GM18868 (cell line): ENCODE results near the gene CHCHD1.
"Not testable (repeated sequence)": the region's sequence is repeated elsewhere in the genome, so short reads cannot be mapped to it uniquely, and the experiment has no call there.

Experiments
- ATAC-seq: cut with Tn5 transposase; IDR thresholded peaks from one replicate; pipeline ENCODE4 v1.9.1; 2021; ENCODE audit warnings: mild to moderate bottlenecking, moderate library complexity; ENCODE audit not compliant: unreplicated experiment

The CHCHD1 gene

DNA sequence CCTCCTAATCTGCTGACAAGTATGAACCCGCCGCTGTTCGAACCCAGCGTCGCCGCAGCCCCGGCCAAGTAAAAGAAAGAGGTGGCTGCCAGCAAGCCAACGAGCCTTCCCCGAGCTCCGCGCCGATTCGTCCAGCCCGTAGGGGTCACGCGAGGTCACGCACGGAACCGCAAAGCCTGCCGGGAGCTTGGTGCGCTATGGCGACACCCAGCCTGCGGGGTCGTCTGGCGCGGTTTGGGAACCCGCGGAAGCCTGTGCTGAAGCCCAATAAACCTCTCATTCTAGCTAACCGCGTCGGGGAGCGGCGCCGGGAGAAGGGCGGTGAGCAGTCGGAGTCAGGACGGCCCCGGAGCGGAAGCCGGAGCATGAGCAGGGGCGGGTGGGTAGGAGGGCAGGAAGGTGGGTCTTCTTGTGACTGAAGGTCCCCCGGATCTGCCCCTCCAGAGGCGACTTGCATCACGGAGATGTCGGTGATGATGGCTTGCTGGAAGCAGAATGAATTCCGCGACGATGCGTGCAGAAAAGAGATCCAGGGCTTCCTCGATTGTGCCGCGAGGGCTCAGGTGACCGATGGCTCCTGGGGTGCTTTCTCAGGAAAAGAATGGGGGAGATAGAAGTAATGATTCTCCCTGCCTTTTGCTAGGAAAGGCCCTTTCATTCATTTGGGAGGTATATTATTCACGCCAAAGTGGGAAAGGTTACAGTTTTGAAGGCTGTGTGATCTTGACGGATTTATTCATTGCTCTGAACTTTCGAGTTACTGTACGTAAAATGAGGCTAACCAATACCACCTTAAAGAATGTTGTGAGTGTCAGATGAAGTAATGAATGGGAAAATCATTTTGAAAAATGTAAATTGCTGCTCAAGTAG lies at the start of gene CHCHD1:
Gene CHCHD1 (plus strand): TSS at position 170 of the 870 bp plus-strand sequence. CDS start 28 bp downstream, at position 198.
- ATAC-seq: peak; percentile 51

DNA sequence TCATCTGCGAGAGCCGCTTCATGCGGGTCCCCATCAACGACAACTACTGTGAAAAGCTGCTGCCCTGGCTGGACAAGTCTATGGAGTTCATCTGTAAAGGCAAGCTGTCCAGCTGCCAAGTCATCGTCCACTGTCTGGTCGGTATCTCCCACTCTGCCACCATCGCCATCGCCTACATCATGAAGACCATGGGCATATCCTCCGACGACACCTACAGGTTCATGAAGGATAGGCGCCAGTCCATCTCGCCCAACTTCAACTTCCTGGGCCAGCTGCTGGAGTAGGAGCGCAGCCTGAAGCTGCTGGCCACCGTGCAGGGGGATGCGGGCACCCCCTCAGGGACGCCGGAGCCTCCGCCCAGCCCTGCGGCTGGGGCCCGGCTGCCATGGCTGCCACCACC lies 49.4 kb upstream of the CHCHD1 start:
- ATAC-seq: no peak

DNA sequence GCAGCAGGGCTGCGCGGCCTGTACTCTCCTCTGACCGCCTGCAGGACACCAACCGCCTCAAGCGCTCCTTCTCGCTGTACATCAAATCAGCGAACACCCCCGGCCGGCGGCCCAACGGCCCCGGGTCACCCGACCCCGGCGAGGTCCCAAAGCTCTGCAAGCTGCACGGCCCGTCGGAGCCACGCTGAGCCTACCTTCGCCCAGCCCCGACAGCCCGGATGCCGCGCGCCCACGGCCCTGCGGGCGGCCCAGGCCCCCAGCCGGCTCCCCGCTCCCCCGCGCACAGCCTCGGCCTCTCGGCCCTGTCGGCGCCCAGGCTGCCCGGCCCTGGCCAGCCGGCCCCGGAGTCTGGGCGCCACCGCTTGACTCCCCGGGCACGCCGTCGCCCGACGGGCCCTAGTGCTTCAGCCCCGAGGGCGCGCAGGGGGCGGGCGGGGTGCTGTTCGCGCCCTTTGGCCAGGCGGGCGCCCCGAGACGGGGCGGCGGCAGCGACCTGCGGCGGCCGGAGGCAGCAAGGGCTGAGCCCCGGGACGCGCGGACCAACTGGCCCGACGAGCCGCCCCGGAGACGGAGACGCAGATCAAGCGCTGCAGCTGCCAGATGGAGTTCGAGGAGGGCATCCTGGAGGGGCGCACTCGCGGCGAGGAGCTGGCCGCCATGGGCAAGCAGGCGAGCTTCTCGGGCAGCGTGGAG lies 48.8 kb upstream of the CHCHD1 start:
- no peak for ATAC-seq

DNA sequence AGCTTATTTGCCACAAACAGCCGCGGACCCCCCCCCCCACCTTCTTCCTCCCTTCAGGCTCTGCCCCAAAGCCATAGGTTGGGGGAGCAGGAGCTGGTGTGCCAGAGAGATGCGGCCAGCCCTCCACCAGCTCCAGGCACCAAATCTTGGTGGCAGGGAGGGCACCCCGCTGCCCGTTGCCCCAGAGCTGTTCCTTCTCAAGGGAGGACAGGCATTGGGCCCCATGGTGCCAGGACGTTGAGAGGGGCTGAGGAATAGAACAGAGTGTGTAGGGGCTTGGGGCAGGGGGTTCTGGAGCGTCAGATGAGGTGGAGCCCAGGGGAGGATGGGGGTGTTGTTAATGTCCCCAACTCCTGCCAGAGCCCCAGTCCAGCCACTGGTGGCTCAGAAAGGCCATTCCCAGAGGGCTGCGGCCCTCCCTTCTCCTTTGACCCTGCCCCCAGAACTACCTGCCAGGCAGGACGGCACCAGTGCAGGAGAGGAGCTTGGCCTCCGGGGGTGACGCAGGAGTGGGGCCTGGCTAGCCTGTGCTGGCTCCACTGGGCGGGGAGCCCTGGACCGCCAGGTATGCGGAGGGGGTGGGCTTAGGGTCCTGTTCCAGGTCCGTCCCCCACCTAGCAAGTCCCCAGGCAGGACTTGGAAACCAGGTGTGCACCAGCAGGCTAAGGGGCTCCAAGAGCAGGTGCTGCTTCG lies 47.7 kb upstream of the CHCHD1 start:
- no peak for ATAC-seq

DNA sequence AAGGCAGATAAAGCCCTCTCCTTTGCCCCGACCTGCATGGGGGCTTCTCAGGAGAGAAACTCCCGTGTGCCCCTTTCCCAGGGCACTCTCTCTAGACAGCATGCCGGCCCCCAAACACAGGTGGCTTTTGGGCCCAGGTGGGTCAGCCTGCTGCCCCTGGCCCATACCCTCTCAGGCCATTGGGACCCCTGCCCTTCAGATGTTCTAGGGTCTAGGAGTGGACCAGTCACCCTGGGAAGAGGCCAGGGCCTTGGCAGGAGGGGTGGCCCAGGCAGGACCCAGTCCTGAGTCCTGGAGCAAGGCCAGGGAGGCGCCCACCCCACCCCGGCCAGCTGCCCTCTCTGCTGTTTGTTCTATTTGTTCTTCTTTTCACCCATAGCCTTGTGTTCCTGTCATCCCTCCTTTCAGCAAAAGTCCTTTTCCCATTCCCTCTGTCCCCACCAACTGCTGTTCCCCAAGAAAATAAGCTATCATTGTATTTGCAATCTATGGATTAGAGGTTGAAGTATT lies 47.0 kb upstream of the CHCHD1 start:
- ATAC-seq: no peak

DNA sequence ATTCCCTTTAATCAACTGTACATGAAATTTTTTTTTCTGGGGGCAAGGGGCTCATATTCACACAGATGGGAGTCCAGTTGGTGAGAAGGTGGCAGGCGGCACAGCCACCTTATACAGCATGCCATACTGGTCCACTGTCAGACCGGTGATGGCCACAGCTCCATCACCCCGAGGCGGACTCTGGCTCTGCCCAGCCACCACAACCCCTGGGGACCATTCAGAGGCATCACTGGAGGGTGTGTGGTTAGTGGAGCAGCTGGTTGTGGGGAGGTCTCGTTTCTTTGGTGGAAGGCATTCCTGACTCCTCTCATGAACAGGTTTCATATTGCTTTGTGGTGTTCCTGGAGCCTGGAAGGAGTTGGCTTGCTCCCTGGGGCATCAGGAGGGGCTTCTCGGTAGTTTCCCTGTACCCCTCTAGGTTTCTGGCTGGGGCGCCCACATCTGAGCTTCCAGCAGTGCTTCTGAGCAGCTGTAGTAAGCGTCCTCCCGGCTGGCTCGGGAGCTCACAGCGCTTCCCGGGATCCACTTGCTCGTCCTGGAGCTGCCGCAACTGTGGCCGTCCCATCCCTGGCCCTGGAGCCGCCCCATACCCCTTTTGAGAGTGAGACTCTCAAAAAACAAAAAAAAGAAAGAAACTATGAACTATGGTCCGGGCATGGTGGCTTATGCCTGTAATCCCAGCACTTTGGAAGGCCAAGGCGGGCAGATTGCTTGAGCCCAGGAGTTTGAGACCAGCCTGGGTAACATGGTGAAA lies 41.2 kb upstream of the CHCHD1 start:
- not testable (repeated sequence) for ATAC-seq

DNA sequence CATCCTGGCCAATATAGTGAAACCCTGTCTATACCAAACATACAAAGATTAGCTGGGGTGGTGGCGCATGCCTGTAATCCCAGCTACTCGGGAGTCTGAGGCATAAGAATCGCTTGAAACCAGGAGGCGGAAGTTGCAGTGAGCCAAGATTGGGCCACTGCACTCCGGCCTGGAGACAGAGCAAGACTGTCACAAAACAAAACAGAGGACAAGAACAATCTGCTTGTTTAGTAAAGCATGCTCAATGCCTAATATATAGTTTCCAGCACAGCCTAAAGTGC lies 39.5 kb upstream of the CHCHD1 start:
- ATAC-seq: no peak

DNA sequence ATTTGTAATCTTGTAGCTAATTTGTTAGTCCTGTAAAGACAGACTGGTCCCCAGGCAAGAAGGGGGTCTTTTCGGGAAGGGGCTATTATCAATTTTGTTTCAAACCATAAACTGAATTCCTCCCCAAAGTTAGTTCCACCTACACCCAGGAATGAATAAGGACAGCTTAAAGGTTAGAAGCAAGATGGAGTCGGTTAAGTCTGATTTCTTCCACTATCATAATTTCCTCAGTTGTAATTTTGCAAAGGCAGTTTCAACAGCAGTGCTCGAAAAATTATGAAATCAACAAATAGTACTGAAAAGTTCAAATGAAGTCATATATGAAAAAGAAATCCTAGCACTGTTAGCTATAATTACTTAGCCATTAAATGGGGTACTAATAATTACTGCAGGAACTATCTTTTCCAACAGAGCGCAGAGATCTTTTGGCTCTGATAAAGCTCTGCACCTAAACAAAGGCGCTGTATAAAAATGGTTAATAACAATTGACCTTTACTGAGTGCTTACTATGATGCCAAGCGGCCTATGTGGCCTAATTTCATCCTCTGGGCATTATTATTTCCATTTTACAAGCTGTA lies 38.4 kb upstream of the CHCHD1 start:
- no peak for ATAC-seq

DNA sequence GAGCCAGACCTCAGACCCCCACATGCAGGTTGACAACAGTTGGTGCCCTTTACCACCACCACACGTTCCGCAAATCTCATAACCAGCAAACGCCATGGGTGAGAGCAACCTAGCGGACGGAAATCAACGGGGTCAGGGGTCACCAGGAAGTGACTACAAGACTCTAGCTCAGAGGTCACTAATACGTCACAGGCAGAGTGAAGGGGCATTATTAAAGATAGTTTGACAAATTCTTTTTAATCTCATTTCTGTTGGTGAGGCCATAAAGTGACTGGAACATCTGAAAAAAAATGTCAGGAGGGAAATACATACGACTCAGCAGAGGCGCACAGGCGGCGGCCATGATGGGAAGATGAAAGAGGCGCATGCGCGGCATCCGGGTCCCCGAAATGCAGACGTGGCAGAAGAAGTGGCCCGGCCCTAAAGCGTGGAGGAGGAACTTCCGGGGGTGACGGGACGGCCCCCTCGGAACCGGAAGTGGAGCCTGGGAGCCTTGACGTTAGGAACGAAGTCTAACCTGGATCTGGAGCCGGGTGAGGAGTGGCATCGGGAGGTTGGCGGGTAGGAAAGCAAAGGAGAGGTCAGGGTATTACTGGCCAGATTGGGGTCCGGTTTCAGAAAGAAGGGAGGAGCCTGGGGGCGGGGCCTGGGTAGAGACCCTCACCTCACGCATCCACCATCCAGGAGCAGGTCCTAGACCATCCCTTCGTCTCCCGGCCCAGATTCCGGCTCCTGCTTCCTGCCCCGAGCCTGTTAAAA lies 37.8 kb upstream of the CHCHD1 start, which contains the start of gene SEC24C:
Gene SEC24C (plus strand): TSS at position 468 of the 759 bp plus-strand sequence. CDS start 2,461 bp downstream, outside the sequence.
- peak; percentile 87 for ATAC-seq

DNA sequence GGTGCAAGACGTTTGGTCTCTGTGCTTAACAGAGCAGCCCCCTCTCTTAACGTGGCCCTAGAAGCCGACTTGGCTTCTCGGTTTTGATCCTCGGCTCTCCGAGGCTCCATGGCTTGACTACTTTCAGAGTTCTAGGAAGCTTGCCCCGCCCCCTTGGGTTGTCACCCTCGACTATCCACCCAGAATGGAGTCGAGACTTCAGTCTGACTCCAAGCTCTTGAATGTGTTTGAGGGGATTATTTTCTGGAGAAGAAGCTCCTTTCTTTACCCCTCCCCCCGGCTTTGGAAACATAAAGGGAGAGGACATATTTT lies 37.2 kb upstream of the CHCHD1 start:
- peak; percentile 39 for ATAC-seq

DNA sequence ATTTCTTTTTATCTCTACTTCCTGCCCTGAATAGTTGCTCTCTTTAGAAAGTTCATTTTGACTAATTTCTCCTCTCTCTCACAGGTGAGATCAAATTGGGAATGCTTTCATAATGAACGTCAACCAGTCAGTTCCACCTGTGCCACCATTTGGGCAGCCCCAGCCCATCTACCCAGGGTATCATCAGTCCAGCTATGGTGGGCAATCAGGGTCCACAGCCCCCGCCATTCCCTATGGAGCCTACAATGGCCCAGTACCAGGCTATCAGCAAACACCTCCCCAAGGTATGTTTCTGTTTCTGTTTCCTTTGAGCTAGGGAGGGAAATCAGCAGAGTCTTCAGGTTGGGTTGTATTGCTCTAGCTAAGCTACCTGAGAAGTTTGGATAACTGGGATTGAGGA lies 35.1 kb upstream of the CHCHD1 start:
- no peak for ATAC-seq

DNA sequence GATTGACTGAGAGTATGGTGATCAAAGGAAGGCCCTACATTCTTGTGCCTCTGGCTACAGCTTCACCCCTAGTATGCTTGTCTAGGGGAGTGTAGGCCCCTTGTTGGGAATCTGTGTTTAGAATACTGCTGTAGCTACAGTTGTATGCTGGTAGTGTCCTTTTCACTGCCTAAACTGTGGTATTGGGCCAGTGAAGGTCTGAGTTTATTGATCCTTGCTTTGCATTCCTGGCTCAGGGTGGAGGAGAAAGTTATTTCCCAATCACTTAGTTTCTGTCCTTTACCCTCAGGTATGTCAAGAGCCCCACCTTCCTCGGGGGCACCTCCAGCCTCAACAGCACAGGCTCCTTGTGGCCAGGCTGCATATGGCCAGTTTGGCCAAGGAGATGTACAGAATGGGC lies 31.0 kb upstream of the CHCHD1 start:
- no peak for ATAC-seq

DNA sequence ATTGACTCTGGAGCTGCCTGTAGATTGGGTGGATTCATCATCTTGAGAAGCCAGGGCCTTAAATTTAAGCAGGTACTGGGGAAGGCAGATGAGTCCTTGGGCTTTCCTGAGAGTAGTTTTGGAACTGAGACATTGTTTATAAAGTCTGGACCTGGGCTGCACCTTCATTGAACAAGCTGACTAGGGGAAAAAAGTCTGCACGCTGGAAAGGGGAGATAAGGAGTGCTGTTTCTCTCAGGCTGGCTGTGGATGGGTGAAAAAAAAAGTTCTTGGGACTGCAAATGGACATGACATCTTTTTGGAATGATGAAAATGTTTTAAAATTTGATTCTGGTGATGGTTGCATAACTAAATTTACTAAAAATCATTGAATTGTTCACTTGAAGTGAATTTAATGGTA lies 25.7 kb upstream of the CHCHD1 start:
- ATAC-seq: no peak

DNA sequence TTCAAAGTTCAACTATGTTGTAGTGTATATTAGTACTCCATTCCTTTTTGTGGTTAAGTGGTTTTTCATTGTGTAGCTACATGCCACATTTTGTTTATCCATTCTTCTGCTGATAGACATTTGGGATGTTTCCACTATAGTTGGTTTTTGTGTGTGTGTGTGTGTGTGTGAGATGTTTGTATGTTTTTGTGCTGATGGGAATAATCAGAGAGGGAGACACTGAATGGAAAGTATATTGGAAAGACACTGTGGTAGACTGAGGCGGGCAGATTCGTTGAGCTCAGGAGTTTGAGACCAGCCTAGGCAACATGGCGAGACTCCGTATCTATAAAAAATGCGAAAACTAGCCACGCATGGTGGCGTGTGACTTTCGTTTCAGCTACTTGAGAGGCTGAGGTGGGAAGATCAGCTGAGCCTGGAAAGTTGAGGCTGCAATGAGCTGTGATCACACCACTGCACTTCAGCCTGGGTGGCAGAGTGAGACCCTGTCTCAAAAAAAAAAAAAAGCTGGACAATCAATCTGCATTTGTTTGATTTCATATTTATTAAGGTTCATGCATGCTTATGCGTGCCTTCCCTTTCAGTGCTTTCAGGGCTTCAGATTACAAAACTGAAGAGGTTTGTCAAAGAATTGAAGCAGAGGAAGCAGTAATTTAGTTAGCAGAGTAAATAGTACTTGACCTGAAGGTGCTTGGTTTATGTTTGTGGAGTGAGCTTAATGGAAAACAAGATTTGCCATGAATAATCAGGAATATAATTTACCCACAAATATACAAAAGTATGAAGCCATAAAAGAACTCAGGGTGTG lies 22.9 kb upstream of the CHCHD1 start:
- no peak for ATAC-seq

DNA sequence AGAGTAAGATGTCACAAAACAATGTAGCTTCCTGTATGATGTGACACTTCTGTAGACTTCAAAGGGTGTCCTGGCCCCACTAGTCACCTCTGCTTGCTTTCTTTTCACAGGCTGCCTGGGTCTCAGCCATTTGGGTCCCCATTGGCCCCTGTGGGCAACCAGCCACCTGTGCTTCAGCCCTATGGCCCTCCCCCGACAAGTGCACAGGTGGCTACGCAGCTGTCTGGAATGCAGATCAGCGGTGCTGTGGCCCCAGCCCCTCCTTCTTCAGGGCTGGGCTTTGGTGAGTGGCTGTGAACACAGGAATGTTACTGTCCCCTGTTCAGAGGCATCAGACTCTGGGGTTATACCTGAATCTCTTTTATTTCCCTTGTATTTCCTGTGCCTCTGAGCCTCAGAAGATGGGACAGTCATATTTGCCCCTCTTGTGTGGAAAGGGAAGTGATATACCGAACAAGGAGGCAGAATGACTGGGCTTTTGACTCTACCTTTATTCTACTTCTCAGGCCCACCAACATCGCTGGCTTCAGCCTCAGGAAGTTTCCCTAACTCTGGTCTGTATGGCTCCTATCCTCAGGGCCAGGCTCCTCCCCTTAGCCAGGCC lies 22.2 kb upstream of the CHCHD1 start:
- ATAC-seq: no peak

DNA sequence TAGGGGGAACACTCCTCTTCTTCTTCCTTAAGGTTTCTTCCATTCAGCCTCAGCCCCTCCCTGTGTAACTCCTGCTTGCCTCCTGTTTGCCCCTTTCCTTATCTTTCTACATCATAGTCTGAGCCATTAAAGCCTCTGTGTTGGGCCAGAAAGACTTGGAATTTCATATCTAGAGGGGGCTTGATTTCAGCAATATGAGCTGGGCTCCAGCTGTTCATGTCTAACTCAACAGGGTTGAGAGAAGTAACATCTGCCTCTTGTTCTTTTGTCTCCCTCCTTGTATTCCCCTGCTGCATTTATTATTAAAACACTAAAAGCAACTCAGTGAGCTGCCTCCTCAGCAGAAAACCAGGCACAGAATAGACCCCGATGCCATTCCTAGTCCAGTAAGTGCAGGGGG lies 20.1 kb upstream of the CHCHD1 start:
- no peak for ATAC-seq

DNA sequence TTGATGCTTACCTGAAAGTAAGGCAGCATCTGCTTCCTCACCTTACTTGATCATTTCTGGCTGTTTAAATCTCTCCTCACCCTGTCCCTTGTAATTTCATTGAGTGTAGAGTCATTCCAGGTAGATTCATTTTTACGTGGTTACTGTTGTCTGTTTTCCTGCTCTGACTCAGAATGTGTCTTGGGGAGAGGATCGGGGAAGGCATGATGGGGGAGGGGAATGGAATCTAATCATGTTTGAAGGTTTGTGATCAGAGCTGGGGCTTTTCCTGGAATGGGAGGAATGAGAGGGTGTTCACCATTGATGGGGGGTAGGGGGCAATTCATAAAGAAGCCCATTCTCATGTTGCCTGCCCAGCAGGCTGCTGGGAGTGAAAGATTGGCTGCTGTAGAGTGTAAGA lies 18.9 kb upstream of the CHCHD1 start:
- no peak for ATAC-seq

DNA sequence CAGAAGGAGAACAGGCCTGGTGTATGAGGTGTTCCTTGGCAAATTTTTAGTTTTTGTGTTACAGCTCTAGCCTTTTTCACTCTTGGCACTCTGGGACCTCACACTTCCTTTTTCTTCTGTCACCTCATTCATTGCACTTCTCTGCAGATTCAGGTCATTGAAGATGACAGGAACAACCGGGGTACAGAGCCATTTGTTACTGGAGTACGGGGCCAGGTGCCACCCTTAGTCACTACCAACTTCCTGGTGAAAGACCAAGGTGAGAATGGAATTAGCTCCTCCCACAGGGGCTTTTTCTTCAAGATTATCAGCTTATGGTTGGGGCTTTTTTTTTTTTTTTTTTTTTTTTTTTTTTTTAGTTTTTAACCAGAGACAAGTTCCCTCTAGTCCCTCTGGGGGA lies 18.5 kb upstream of the CHCHD1 start:
- ATAC-seq: no peak

DNA sequence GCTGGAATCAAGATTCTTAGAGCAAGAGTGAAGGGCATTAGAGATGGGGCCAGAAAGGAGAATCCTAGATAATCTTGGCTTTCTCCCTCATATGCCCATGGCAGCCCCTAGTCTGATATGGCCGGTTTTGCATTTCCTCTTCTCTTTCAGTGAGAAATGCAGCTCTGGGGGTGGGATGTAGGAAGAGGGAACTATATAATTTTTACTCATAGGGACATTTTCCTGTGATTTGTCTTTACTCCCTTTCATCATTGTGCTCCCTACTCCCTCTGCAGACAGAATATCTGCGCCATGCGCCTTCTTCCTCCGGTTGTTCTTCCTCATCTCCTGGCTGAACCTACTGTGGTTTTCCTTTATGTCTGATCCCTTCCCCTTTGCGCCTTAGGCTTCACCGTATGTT lies 16.8 kb upstream of the CHCHD1 start:
- no peak for ATAC-seq
